Stimulated activated memory B cell treated with anti-CD40 and anti-IgM and Interleukin-4, amounts not matched to agents 10 μg/mL and 1 μg/mL and 100 μg/mL, for 72 hours (primary cell): ENCODE data around the gene HNRNPH2.

ENCODE experiments used
- ATAC-seq: fragments of 150-1000 bp; cut with Tn5 transposase; 2 replicates; pipeline ENCODE4 v1.10.0; 2021
- H3K27ac Mint-ChIP-seq: one replicate; pipeline ENCODE4 v1.8.0; 2022; ENCODE audit warnings: mild to moderate bottlenecking, mixed read lengths
- H3K27me3 Mint-ChIP-seq: one replicate; pipeline ENCODE4 v1.8.0; 2022; ENCODE audit warnings: mixed read lengths
- H3K36me3 Mint-ChIP-seq: one replicate; pipeline ENCODE4 v1.8.0; 2022; ENCODE audit warnings: mixed read lengths
- H3K4me1 Mint-ChIP-seq: one replicate; pipeline ENCODE4 v1.8.0; 2022; ENCODE audit warnings: mixed read lengths
- H3K4me3 Mint-ChIP-seq: one replicate; pipeline ENCODE4 v1.8.0; 2022; ENCODE audit warnings: mild to moderate bottlenecking, moderate library complexity, mixed read lengths
- H3K9me3 Mint-ChIP-seq: one replicate; pipeline ENCODE4 v1.8.0; 2022; ENCODE audit warnings: mixed read lengths

The HNRNPH2 gene

GRCh38 chrX:101388604-101389003 is 19.4 kb upstream of the HNRNPH2 start:
- H3K9me3 Mint-ChIP-seq: no peaks in the 10 kb centered on the region

GRCh38 chrX:101390664-101391525 is 17.1 kb upstream of the HNRNPH2 start, which contains the start of gene RPL36A:
RPL36A (plus strand) TSS chrX:101391011; CDS start chrX:101391044, 33 bp downstream.
- peaks cover 35% of the 10 kb centered on the region for H3K4me1 Mint-ChIP-seq
- peak within 1 kb of the TSS; percentile 98 for H3K4me3 Mint-ChIP-seq

More at GRCh38 chrX:101388604-101389003, 19.4 kb upstream of the HNRNPH2 start:
- no peaks in the 10 kb centered on the region for H3K27me3 Mint-ChIP-seq
- no peak for ATAC-seq
- H3K36me3 Mint-ChIP-seq: peaks cover 25% of the 10 kb centered on the region
- peaks cover 34% of the 10 kb centered on the region for H3K4me1 Mint-ChIP-seq
- no peak overlapping the region for H3K4me3 Mint-ChIP-seq
- H3K27ac Mint-ChIP-seq: no peak overlapping the region

GRCh38 chrX:101391831-101392230 is 16.2 kb upstream of the HNRNPH2 start:
- H3K36me3 Mint-ChIP-seq: peaks cover 25% of the 10 kb centered on the region
- peaks cover 27% of the 10 kb centered on the region for H3K4me1 Mint-ChIP-seq
- peak overlapping the region; percentile 98 for H3K4me3 Mint-ChIP-seq
- H3K27ac Mint-ChIP-seq: peak overlapping the region; percentile 95
- no peaks in the 10 kb centered on the region for H3K9me3 Mint-ChIP-seq
- no peaks in the 10 kb centered on the region for H3K27me3 Mint-ChIP-seq
- ATAC-seq: no peak

More at GRCh38 chrX:101390664-101391525, 17.1 kb upstream of the HNRNPH2 start, which contains the start of gene RPL36A:
- peaks cover 25% of the 10 kb centered on the region for H3K36me3 Mint-ChIP-seq
- H3K9me3 Mint-ChIP-seq: no peaks in the 10 kb centered on the region
- ATAC-seq: peak; percentile 92
- H3K27ac Mint-ChIP-seq: peak within 1 kb of the TSS; percentile 95
- H3K27me3 Mint-ChIP-seq: no peaks in the 10 kb centered on the region

- ATAC-seq: no peak
- Mint-ChIP-seq H3K4me3 (peak overlapping the region; percentile 98), H3K4me1 (peaks cover 26% of the 10 kb centered on the region), H3K27ac (peak overlapping the region; percentile 95), H3K27me3 (no peaks in the 10 kb centered on the region), H3K36me3 (peaks cover 25% of the 10 kb centered on the region), H3K9me3 (no peaks in the 10 kb centered on the region)
These were observed 14.3 kb upstream of the HNRNPH2 start for GRCh38 chrX:101393530-101394305.

DNA sequence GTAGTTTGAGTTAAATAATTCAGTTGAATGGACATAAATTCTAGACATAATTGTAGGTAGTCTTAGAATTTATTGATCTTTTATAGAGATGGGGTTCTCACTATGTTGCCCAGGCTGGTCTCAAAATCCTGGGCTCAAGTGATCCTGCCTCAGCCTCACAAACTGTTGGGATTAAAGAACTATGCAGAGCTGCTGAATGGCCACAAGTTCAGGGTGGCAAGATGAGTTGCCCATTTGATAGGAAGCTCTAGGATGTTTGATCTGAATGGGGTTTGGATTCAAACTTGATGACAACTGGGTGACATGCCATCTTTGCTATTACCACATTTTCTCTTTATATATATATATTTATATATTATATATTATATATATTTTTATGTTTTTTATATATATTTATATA is 13.7 kb upstream of the HNRNPH2 start:
- H3K4me1 Mint-ChIP-seq: peaks cover 26% of the 10 kb centered on the region
- ATAC-seq: no peak
- no peak overlapping the region for H3K4me3 Mint-ChIP-seq
- peak overlapping the region; percentile 95 for H3K27ac Mint-ChIP-seq
- peaks cover 28% of the 10 kb centered on the region for H3K36me3 Mint-ChIP-seq
- no peaks in the 10 kb centered on the region for H3K9me3 Mint-ChIP-seq
- no peaks in the 10 kb centered on the region for H3K27me3 Mint-ChIP-seq

GRCh38 chrX:101395789-101396188 is 12.2 kb upstream of the HNRNPH2 start:
- H3K27me3 Mint-ChIP-seq: no peaks in the 10 kb centered on the region
- peak overlapping the region; percentile 32 for H3K27ac Mint-ChIP-seq
- no peaks in the 10 kb centered on the region for H3K9me3 Mint-ChIP-seq
- H3K4me1 Mint-ChIP-seq: peaks cover 26% of the 10 kb centered on the region
- ATAC-seq: no peak
- H3K36me3 Mint-ChIP-seq: peaks cover 40% of the 10 kb centered on the region
- H3K4me3 Mint-ChIP-seq: no peak overlapping the region

DNA sequence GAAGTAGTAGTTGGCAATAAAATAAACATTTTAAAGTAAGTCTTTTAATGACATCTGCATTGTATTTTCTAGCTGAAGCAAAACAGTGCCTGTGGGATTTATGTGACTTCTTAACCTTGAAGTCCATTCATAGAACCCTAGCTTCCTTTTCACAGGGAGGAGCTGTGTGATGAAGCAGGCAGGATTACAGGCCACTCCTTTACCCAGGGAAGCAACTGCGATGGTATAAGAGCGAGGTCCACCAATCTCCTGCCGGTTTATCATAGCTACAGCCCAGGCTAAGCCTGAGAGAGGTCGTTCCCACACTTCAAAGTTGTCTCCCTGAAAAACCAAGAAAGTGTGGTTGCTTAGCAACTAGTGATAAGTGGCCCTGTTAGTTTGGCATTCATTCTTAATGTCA is 10.2 kb upstream of the HNRNPH2 start:
- Mint-ChIP-seq H3K36me3 (peaks cover 37% of the 10 kb centered on the region), H3K4me1 (peaks cover 12% of the 10 kb centered on the region), H3K27ac (no peak overlapping the region), H3K9me3 (no peaks in the 10 kb centered on the region), H3K4me3 (no peak overlapping the region), H3K27me3 (no peaks in the 10 kb centered on the region)
- no peak for ATAC-seq

- H3K27me3 Mint-ChIP-seq: no peaks in the 10 kb centered on the region
- H3K4me3 Mint-ChIP-seq: no peak overlapping the region
- ATAC-seq: no peak
- H3K27ac Mint-ChIP-seq: no peak overlapping the region
- peaks cover 3% of the 10 kb centered on the region for H3K4me1 Mint-ChIP-seq
- H3K9me3 Mint-ChIP-seq: no peaks in the 10 kb centered on the region
- peaks cover 30% of the 10 kb centered on the region for H3K36me3 Mint-ChIP-seq
These were observed 9.3 kb upstream of the HNRNPH2 start for GRCh38 chrX:101398694-101399093.

DNA sequence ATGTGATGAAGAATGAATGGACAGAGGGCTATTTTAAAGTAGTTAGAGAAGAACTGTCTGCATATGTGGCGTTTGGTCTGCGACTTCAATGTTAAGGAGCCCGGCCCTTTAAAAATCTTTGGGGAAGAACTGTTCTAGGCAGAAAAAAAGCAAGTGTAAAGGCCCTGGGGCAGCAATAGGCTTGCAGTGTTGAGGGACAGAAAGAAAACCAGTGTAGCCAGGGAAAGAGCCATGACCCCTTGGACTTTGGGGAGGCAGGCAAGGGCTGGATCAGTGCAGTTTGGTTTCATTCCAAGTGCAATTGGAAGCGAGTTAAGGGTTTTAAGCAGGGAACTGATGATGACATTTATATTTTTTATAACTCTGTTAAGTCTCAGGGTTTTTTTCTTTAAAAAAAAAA is 8.2 kb upstream of the HNRNPH2 start:
- no peaks in the 10 kb centered on the region for H3K27me3 Mint-ChIP-seq
- ATAC-seq: no peak

GRCh38 chrX:101407167-101407747 is 765 bp upstream of the HNRNPH2 start:
- peak overlapping the region; percentile 94 for H3K27ac Mint-ChIP-seq
- peaks cover 22% of the 10 kb centered on the region for H3K4me1 Mint-ChIP-seq
- peak; percentile 51 for ATAC-seq
- H3K9me3 Mint-ChIP-seq: no peaks in the 10 kb centered on the region
- H3K4me3 Mint-ChIP-seq: peak overlapping the region; percentile 95
- H3K36me3 Mint-ChIP-seq: peaks cover 13% of the 10 kb centered on the region
- no peaks in the 10 kb centered on the region for H3K27me3 Mint-ChIP-seq

More for the DNA sequence above, 8.2 kb upstream of the HNRNPH2 start:
- H3K4me3 Mint-ChIP-seq: no peak overlapping the region
- H3K27ac Mint-ChIP-seq: no peak overlapping the region
- peaks cover 26% of the 10 kb centered on the region for H3K36me3 Mint-ChIP-seq
- no peaks in the 10 kb centered on the region for H3K4me1 Mint-ChIP-seq
- no peaks in the 10 kb centered on the region for H3K9me3 Mint-ChIP-seq

DNA sequence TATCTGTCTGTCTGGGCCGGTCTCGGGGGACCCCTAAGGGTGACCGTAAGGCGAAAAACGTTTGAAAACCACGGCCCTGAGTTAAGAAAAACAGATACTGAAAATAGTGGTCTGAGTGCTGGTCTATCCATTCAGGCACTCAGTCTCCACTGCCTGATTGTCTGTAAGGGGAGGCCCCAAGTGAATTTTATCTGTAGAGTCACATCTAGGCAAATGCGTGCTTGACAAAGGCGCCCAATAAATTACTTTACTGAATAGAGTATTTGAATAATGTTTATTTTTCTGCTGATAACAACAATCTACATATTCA is 465 bp downstream of the HNRNPH2 start:
- Mint-ChIP-seq H3K27ac (peak overlapping the region; percentile 94), H3K36me3 (peaks cover 16% of the 10 kb centered on the region), H3K4me1 (peaks cover 34% of the 10 kb centered on the region), H3K4me3 (peak overlapping the region; percentile 95), H3K27me3 (no peaks in the 10 kb centered on the region), H3K9me3 (no peaks in the 10 kb centered on the region)
- ATAC-seq: no peak

DNA sequence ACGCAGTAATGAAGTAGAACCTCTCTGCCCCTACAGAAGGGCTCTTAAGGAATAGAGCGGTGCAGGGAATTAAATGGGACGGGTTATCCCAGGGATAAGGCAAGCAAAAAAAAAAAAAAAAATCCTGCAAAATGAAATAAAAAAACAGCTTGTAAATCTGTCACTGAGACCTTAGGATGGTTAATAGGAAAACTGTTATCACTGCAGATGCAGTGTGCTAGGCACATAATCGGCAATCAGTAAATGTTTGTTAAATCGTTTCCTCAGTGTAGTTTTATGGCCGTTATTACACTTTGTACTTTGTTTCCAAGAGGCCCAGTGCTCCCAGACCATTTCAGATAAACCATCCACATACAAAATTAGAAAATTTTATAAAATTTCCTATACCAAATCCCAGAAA is 1.0 kb downstream of the HNRNPH2 start:
- H3K27me3 Mint-ChIP-seq: no peaks in the 10 kb centered on the region
- H3K36me3 Mint-ChIP-seq: peaks cover 16% of the 10 kb centered on the region
- peaks cover 34% of the 10 kb centered on the region for H3K4me1 Mint-ChIP-seq
- ATAC-seq: no peak
- H3K9me3 Mint-ChIP-seq: no peaks in the 10 kb centered on the region
- H3K4me3 Mint-ChIP-seq: peak overlapping the region; percentile 95
- peak overlapping the region; percentile 94 for H3K27ac Mint-ChIP-seq

DNA sequence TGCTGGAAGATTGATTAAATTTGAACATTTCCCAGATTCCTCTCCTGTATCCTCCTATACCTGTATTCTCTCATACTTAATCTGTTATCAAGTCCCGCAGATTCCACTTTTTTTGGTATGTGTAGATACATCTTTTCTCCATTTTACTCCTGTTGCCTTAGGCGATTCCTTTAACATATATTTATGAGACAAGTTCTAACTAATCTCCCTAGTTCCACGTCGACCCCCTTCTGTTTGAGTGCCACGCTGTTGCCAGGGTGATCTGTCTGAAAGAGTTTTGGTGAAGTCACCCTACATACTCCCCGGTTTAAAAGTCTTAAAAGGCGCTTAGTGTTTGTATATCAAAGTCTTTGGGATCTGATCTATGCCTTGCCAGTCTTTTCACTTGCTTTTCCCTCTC is 2.4 kb downstream of the HNRNPH2 start:
- peaks cover 42% of the 10 kb centered on the region for H3K4me1 Mint-ChIP-seq
- H3K27me3 Mint-ChIP-seq: no peaks in the 10 kb centered on the region
- H3K9me3 Mint-ChIP-seq: no peaks in the 10 kb centered on the region
- H3K4me3 Mint-ChIP-seq: peak overlapping the region; percentile 44
- H3K36me3 Mint-ChIP-seq: peaks cover 16% of the 10 kb centered on the region
- H3K27ac Mint-ChIP-seq: peak overlapping the region; percentile 67
- ATAC-seq: no peak

- Mint-ChIP-seq H3K27ac (peak overlapping the region; percentile 83), H3K9me3 (no peaks in the 10 kb centered on the region), H3K27me3 (no peaks in the 10 kb centered on the region), H3K4me3 (peak overlapping the region; percentile 34), H3K36me3 (peaks cover 16% of the 10 kb centered on the region), H3K4me1 (peaks cover 42% of the 10 kb centered on the region)
- no peak for ATAC-seq
These were observed 4.0 kb downstream of the HNRNPH2 start for GRCh38 chrX:101411984-101412383.
